GM12864 (cell line): Measurements from ENCODE around the gene PAQR5.

ENCODE experiments used
- DNase-seq: peaks from one replicate; pipeline ENCODE4 v3.0.0-alpha.2; 2011; ENCODE audit warnings: low read depth
- H3K4me3 ChIP-seq: 2 replicates; pipeline ENCODE4 v1.5.1; 2011; ENCODE audit warnings: mild to moderate bottlenecking, low read depth, low read length, control low read depth
- TF ChIP-seq, protein P1 (sequence below): IDR thresholded peaks from 2 replicates; pipeline ENCODE4 v1.5.1; 2011; ENCODE audit warnings: low read depth, mild to moderate bottlenecking, moderate library complexity, low read length, control low read depth, inconsistent platforms; ENCODE audit errors: missing control alignments

The PAQR5 gene

GRCh38 chr15:69275074-69275670, 23.5 kb upstream of the PAQR5 start:
- no peak for DNase-seq
- no peak overlapping the region for H3K4me3 ChIP-seq
- TF ChIP-seq, protein P1, sequence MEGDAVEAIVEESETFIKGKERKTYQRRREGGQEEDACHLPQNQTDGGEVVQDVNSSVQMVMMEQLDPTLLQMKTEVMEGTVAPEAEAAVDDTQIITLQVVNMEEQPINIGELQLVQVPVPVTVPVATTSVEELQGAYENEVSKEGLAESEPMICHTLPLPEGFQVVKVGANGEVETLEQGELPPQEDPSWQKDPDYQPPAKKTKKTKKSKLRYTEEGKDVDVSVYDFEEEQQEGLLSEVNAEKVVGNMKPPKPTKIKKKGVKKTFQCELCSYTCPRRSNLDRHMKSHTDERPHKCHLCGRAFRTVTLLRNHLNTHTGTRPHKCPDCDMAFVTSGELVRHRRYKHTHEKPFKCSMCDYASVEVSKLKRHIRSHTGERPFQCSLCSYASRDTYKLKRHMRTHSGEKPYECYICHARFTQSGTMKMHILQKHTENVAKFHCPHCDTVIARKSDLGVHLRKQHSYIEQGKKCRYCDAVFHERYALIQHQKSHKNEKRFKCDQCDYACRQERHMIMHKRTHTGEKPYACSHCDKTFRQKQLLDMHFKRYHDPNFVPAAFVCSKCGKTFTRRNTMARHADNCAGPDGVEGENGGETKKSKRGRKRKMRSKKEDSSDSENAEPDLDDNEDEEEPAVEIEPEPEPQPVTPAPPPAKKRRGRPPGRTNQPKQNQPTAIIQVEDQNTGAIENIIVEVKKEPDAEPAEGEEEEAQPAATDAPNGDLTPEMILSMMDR: no peak

DNA sequence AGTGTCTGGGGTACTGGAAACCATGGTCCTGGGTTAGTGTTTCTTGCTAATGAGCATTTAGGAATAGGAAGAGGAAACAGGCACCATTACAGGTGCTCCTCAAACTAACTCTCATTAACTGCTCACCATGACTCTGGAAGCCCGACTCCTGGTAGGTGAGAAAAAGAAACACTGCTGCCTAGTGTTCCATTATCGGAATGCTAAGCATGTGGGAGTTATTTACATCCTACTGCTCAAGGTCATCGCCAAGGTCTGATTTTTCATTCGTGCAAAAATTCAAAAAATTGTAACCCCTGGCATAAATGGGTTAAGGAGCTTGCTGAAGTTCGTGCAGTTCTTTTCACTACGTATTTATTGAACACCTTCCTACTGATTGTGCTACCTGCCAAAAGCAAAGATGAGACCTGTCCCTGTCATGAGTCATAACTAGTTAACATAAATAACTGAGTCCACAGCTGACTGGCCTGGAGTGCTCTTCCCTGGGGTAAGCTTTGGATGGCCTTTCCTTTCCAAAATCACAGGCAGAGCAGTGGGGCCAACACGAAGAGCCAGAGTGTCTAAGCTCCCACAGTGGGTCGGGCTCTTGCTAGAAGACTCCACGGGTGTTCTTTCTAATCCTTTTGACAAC, 22.7 kb upstream of the PAQR5 start:
- no peak for DNase-seq
- TF ChIP-seq, protein P1: no peak
- H3K4me3 ChIP-seq: no peak overlapping the region

GRCh38 chr15:69277316-69277715, 21.4 kb upstream of the PAQR5 start:
- TF ChIP-seq, protein P1: no peak
- no peak overlapping the region for H3K4me3 ChIP-seq
- no peak for DNase-seq

GRCh38 chr15:69279636-69280035, 19.1 kb upstream of the PAQR5 start:
- no peak for DNase-seq
- H3K4me3 ChIP-seq: no peak overlapping the region
- TF ChIP-seq, protein P1: no peak

DNA sequence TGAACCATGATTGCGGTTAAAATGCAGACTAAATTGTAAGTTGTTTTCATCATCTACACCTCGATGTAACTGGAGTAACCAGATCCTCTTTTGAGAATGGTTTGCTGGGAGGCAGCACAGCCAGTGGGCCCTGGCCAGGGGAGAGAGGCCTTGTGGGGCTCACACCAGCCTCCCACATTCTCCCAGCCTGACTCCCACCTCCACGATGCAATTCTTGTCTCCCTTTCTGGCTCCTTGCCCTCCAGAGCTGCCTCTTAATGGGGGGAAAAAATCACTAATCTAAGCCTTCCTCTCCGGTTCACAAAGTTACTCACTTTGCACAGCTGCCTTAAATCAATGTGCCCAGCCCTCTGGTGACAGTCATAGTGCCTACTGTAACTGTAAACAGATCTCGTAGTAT, 17.9 kb upstream of the PAQR5 start:
- DNase-seq: no peak
- H3K4me3 ChIP-seq: no peak overlapping the region
- TF ChIP-seq, protein P1: no peak

GRCh38 chr15:69282104-69282743, 16.5 kb upstream of the PAQR5 start:
- TF ChIP-seq, protein P1: no peak
- no peak overlapping the region for H3K4me3 ChIP-seq
- DNase-seq: no peak
